SK-N-SH (cell line): ENCODE measurements around the gene TRIM15. TPM values are rescaled to one million over a fixed set of nuclear protein-coding genes. Genes with fewer than 3 reads are reported as not detected.

Source experiments
- CTCF ChIA-PET: fragments of 300-600, 350-600 bp; formaldehyde crosslinking; extraction: SDS; loops from one replicate; lab custom pipeline; 2021; lab: Yijun Ruan, JAX
- POLR2A ChIA-PET: fragments of 350-600 bp; sonication (Branson Sonifier 250); formaldehyde crosslinking; extraction: SDS; loops from one replicate; lab custom pipeline; 2020; ENCODE audit warnings: antibody characterized with exemption, inconsistent platforms; lab: Yijun Ruan, JAX
- DNase-seq: peaks from one replicate; pipeline ENCODE4 v3.0.0; 2012
- H2AFZ ChIP-seq: fragments of 200-600 bp; sonication (generic); 2 replicates; pipeline ENCODE4 v1.8.1; 2016; ENCODE audit warnings: antibody characterized with exemption, mild to moderate bottlenecking, low read depth
- H3F3A ChIP-seq: fragments of 200-600 bp; sonication (generic); replicated peaks from 2 replicates; pipeline ENCODE3; 2016; ENCODE audit warnings: antibody characterized with exemption, mild to moderate bottlenecking; ENCODE audit not compliant: insufficient read depth
- H3K27ac ChIP-seq, 2 experiments: fragments of 200-500 bp in 1 of 2; fragments of 200-600 bp in 1 of 2; sonication (Bioruptor generic) in 1 of 2; sonication (generic), shearing (Covaris generic) in 1 of 2; 2 replicates each; pipeline versions ENCODE4 v1.5.1 to v1.6.1; 2014 to 2016; ENCODE audit warnings: low read depth in 2 of 2, inconsistent platforms in 1 of 2, low read length in 1 of 2, mild to moderate bottlenecking in 1 of 2, mixed read lengths in 1 of 2
- H3K27me3 ChIP-seq: fragments of 200-600 bp; sonication (generic), shearing (Covaris generic); 2 replicates; pipeline ENCODE4 v1.6.1; 2016; ENCODE audit warnings: mixed run types; ENCODE audit not compliant: insufficient read depth
- H3K36me3 ChIP-seq, 2 experiments: fragments of 200-500 bp in 1 of 2; fragments of 200-600 bp in 1 of 2; sonication (Bioruptor generic) in 1 of 2; sonication (generic) in 1 of 2; replicated peaks in 1 of 2; 2 replicates each; pipeline versions ENCODE3 to v1.5.1; 2014 to 2016; ENCODE audit warnings: low read length in 1 of 2, mild to moderate bottlenecking in 1 of 2; ENCODE audit not compliant: insufficient read depth in 2 of 2, control insufficient read depth in 1 of 2
- H3K4me1 ChIP-seq, 2 experiments: fragments of 200-500 bp in 1 of 2; fragments of 200-600 bp in 1 of 2; sonication (Bioruptor generic) in 1 of 2; sonication (generic), shearing (Covaris generic) in 1 of 2; 2 replicates each; pipeline versions ENCODE4 v1.5.1 to v1.6.1; 2014 to 2016; ENCODE audit warnings: low read depth in 1 of 2, low read length in 1 of 2, mixed run types in 1 of 2; ENCODE audit not compliant: insufficient read depth in 2 of 2, control insufficient read depth in 1 of 2
- H3K4me2 ChIP-seq: fragments of 200-600 bp; sonication (generic), shearing (Covaris generic); 2 replicates; pipeline ENCODE4 v1.6.1; 2017; ENCODE audit warnings: mixed run types
- H3K4me3 ChIP-seq, 2 experiments: fragments of 200-500 bp in 1 of 2; fragments of 200-600 bp in 1 of 2; sonication (Bioruptor generic) in 1 of 2; sonication (generic), shearing (Covaris generic) in 1 of 2; 2 replicates each; pipeline versions ENCODE4 v1.5.1 to v1.8.1; 2014 to 2016; ENCODE audit warnings: low read depth in 2 of 2, inconsistent platforms in 1 of 2, low read length in 1 of 2, mild to moderate bottlenecking in 1 of 2, mixed read lengths in 1 of 2, moderate library complexity in 1 of 2
- H3K79me2 ChIP-seq: fragments of 200-600 bp; sonication (generic); 2 replicates; pipeline ENCODE4 v1.8.1; 2017; ENCODE audit warnings: mild to moderate bottlenecking; ENCODE audit not compliant: insufficient read depth
- H3K9ac ChIP-seq: fragments of 200-600 bp; sonication (generic); 2 replicates; pipeline ENCODE4 v1.6.1; 2017; ENCODE audit warnings: mixed run types
- H3K9me2 ChIP-seq: fragments of 200-600 bp; sonication (generic); 2 replicates; pipeline ENCODE4 v1.6.1; 2017; ENCODE audit warnings: mixed run types
- H3K9me3 ChIP-seq: fragments of 200-600 bp; sonication (generic); 2 replicates; pipeline ENCODE4 v1.6.1; 2017; ENCODE audit warnings: mixed run types, mild to moderate bottlenecking, moderate library complexity
- H4K20me1 ChIP-seq: fragments of 200-600 bp; sonication (generic); 2 replicates; pipeline ENCODE4 v1.6.1; 2017; ENCODE audit warnings: mild to moderate bottlenecking, mixed run types; ENCODE audit not compliant: insufficient read depth
- CHD2 ChIP-seq: fragments of 150-350 bp; IDR thresholded peaks from 2 replicates; pipeline ENCODE4 v1.6.1; 2018; ENCODE audit warnings: low read length; ENCODE audit not compliant: partially characterized antibody
- ELF1 ChIP-seq: IDR thresholded peaks from 2 replicates; pipeline ENCODE4 v1.4.0; 2012
- EP300 ChIP-seq, 2 experiments: IDR thresholded peaks; 2 replicates each; pipeline versions ENCODE4 v1.4.0 to v1.6.1; 2012; ENCODE audit warnings: borderline replicate concordance in 1 of 2, low read depth in 1 of 2, low read length in 1 of 2
- EZH2phosphoT487 ChIP-seq: fragments of 200-600 bp; sonication (generic); IDR thresholded peaks from 2 replicates; pipeline ENCODE4 v1.6.1; 2017; ENCODE audit warnings: low read depth, mixed run types, mild to moderate bottlenecking, antibody characterized with exemption, moderate library complexity, borderline replicate concordance
- FOXJ3 ChIP-seq: sonication (generic); formaldehyde crosslinking; IDR thresholded peaks from 2 replicates; pipeline ENCODE4 v1.5.1; 2020; ENCODE audit warnings: mild to moderate bottlenecking, missing genetic modification reagents
- FOXM1 ChIP-seq: IDR thresholded peaks from 2 replicates; pipeline ENCODE4 v1.4.0; 2012; ENCODE audit warnings: low read depth, mild to moderate bottlenecking
- GATA2 ChIP-seq: sonication (generic); formaldehyde crosslinking; IDR thresholded peaks from 2 replicates; pipeline ENCODE4 v1.5.0; 2020; ENCODE audit warnings: mild to moderate bottlenecking, missing genetic modification reagents
- JUND ChIP-seq: IDR thresholded peaks from 2 replicates; pipeline ENCODE4 v1.4.0; 2012
- MEF2A ChIP-seq: IDR thresholded peaks from 2 replicates; pipeline ENCODE4 v1.4.0; 2012; ENCODE audit warnings: low read depth, borderline replicate concordance
- MXI1 ChIP-seq: IDR thresholded peaks from 2 replicates; pipeline ENCODE4 v1.6.1; 2012; ENCODE audit warnings: mild to moderate bottlenecking, low read depth, low read length, improper control_type of control experiment
- NFIC ChIP-seq: IDR thresholded peaks from 2 replicates; pipeline ENCODE4 v1.4.0; 2012; ENCODE audit warnings: borderline replicate concordance
- POLR2AphosphoS5 ChIP-seq: IDR thresholded peaks from 2 replicates; pipeline ENCODE4 v1.6.1; 2012; ENCODE audit warnings: low read depth, low read length
- RAD21 ChIP-seq: IDR thresholded peaks from 2 replicates; pipeline ENCODE4 v1.6.1; 2012; ENCODE audit warnings: mild to moderate bottlenecking, low read length
- RCOR1 ChIP-seq: fragments of 150-350 bp; IDR thresholded peaks from 2 replicates; pipeline ENCODE4 v1.6.1; 2017; ENCODE audit warnings: antibody characterized with exemption, low read length
- RFX5 ChIP-seq: IDR thresholded peaks from 2 replicates; pipeline ENCODE4 v1.6.1; 2012; ENCODE audit warnings: mild to moderate bottlenecking, improper control_type of control experiment, low read length
- SIN3A ChIP-seq: IDR thresholded peaks from 2 replicates; pipeline ENCODE4 v1.6.1; 2012; ENCODE audit warnings: low read depth, mild to moderate bottlenecking, low read length, moderate library complexity, borderline replicate concordance
- SMC3 ChIP-seq: IDR thresholded peaks from 2 replicates; pipeline ENCODE4 v1.6.1; 2012; ENCODE audit warnings: low read depth, low read length, improper control_type of control experiment
- TAF1 ChIP-seq: IDR thresholded peaks from 2 replicates; pipeline ENCODE4 v1.6.1; 2012; ENCODE audit warnings: low read depth, mild to moderate bottlenecking, low read length, moderate library complexity, borderline replicate concordance
- TCF12 ChIP-seq: IDR thresholded peaks from 2 replicates; pipeline ENCODE4 v1.4.0; 2012
- TEAD4 ChIP-seq: IDR thresholded peaks from 2 replicates; pipeline ENCODE4 v1.4.0; 2012; ENCODE audit warnings: mild to moderate bottlenecking, borderline replicate concordance; ENCODE audit not compliant: insufficient read depth
- WGBS: methylation state at CpG from one replicate; pipeline ENCODE4 v1.1.6; 2017; ENCODE audit warnings: low lambda C conversion rate; 5-methylcytosine and 5-hydroxymethylcytosine counted together
- polyA plus RNA-seq, 3 experiments: library from polyadenylated mRNA; depleted of rRNA; stranded (reverse); fragments of >200 nt; gene quantifications; 2 replicates each; pipeline ENCODE4 v1.2.3, GENCODE V29; 2012
- TF ChIP-seq, protein P1 (sequence below): IDR thresholded peaks from 2 replicates; pipeline ENCODE4 v1.4.0; 2012; ENCODE audit warnings: low read depth, borderline replicate concordance
- TF ChIP-seq, protein P2 (sequence below): fragments of 150-350 bp; IDR thresholded peaks from 2 replicates; pipeline ENCODE4 v1.6.1; 2017; ENCODE audit warnings: antibody characterized with exemption, low read length, low read depth, borderline replicate concordance
- TF ChIP-seq, protein P3 (sequence below): IDR thresholded peaks from 2 replicates; pipeline ENCODE4 v1.6.1; 2012; ENCODE audit warnings: mild to moderate bottlenecking, low read depth, low read length, moderate library complexity
- TF ChIP-seq, protein P4 (sequence below): fragments of 150-350 bp; IDR thresholded peaks from 2 replicates; pipeline ENCODE4 v1.6.1; 2016; ENCODE audit warnings: mild to moderate bottlenecking, low read depth, low read length
- TF ChIP-seq, protein P5 (sequence below): IDR thresholded peaks from 2 replicates; pipeline ENCODE4 v1.4.0; 2012; ENCODE audit warnings: low read depth, borderline replicate concordance

TRIM15 gene
- polyA plus RNA-seq, 1 of the 3 experiments (the other 2 are of a cell fraction), result not detected

DNA sequence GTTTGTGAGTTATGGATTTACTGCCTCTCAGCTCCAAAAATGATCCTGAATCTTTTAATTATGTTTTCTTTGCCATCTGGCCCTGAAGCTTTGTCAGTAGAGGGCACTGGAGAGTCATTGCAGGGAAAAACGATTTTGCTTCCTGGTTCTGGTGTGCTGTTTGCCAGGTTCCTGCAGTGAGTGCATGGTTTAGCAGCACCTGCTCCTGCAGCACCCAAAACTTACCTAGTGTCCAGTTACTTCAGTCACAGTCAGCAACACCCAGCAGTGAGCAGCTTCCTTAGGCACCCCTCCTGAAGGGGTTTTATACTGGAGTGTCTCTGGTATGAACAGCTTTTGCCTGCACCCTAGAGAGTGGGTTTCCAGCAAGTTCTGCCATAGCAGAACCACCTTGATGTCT, 55.9 kb downstream of the TRIM15 start:
- 0% methylated on average over 1 of the region's 1 CpG for WGBS
- Histone ChIP-seq H3K36me3 (no peaks in the 10 kb centered on the region), H3K4me2 (no peak overlapping the region), H3K4me1 (peaks cover 0 to 6% of the 10 kb centered on the region in 2 experiments; a peak in 1 of 4 replicates), H3K27me3 (no peaks in the 10 kb centered on the region), H2AFZ (peak overlapping the region; percentile 38; the same call in 1 of the 2 replicates), H3F3A (no peaks in the 10 kb centered on the region), H3K79me2 (no peaks in the 10 kb centered on the region), H3K9ac (no peak overlapping the region), H3K4me3 (peak overlapping the region in 1 of 2 experiments; percentile 35; a peak in 1 of 4 replicates), H3K9me2 (no peaks in the 10 kb centered on the region), H3K9me3 (no peaks in the 10 kb centered on the region; the same call in 1 of the 2 replicates), H3K27ac (no peak overlapping the region), H4K20me1 (no peaks in the 10 kb centered on the region)
- ChIA-PET CTCF (interaction anchor here (0.6 to 3.0 kb wide), 44 partner anchors 9 to 264 kb away, joined by 3 to 28 read pairs (median 4); partner anchors contain the start of gene TRIM39), POLR2A (interaction anchor here (3.2 kb wide), 1 partner anchor 107 kb away, joined by 9 read pairs; the partner anchor contains the start of gene TRIM39)
- DNase-seq, result peak; percentile 72
- TF ChIP-seq RFX5 (peak; percentile 75), RAD21 (peak; percentile 84), FOXM1 (no peak), TAF1 (no peak), POLR2AphosphoS5 (no peak), SIN3A (no peak), EP300 (IDR thresholded peaks at IDR 0.05; ENCODE audit: borderline replicate concordance in 1 of 2, low read depth in 1 of 2, low read length in 1 of 2) (no peak), TEAD4 (no peak), GATA2 (CRISPR knock-in tag) (no peak), CHD2 (peak; percentile 36), FOXJ3 (no peak), SMC3 (peak; percentile 70), TCF12 (no peak; the same call in 1 of the 2 replicates), NFIC (no peak), JUND (no peak), ELF1 (peak; percentile 81), RCOR1 (peak; percentile 15; the same call in 1 of the 2 replicates), MXI1 (no peak), EZH2phosphoT487 (no peak), MEF2A (no peak)
- TF ChIP-seq, protein P1, sequence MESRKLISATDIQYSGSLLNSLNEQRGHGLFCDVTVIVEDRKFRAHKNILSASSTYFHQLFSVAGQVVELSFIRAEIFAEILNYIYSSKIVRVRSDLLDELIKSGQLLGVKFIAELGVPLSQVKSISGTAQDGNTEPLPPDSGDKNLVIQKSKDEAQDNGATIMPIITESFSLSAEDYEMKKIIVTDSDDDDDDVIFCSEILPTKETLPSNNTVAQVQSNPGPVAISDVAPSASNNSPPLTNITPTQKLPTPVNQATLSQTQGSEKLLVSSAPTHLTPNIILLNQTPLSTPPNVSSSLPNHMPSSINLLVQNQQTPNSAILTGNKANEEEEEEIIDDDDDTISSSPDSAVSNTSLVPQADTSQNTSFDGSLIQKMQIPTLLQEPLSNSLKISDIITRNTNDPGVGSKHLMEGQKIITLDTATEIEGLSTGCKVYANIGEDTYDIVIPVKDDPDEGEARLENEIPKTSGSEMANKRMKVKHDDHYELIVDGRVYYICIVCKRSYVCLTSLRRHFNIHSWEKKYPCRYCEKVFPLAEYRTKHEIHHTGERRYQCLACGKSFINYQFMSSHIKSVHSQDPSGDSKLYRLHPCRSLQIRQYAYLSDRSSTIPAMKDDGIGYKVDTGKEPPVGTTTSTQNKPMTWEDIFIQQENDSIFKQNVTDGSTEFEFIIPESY, result no peak
- TF ChIP-seq, protein P2, sequence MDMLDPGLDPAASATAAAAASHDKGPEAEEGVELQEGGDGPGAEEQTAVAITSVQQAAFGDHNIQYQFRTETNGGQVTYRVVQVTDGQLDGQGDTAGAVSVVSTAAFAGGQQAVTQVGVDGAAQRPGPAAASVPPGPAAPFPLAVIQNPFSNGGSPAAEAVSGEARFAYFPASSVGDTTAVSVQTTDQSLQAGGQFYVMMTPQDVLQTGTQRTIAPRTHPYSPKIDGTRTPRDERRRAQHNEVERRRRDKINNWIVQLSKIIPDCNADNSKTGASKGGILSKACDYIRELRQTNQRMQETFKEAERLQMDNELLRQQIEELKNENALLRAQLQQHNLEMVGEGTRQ, result no peak
- TF ChIP-seq, protein P3, sequence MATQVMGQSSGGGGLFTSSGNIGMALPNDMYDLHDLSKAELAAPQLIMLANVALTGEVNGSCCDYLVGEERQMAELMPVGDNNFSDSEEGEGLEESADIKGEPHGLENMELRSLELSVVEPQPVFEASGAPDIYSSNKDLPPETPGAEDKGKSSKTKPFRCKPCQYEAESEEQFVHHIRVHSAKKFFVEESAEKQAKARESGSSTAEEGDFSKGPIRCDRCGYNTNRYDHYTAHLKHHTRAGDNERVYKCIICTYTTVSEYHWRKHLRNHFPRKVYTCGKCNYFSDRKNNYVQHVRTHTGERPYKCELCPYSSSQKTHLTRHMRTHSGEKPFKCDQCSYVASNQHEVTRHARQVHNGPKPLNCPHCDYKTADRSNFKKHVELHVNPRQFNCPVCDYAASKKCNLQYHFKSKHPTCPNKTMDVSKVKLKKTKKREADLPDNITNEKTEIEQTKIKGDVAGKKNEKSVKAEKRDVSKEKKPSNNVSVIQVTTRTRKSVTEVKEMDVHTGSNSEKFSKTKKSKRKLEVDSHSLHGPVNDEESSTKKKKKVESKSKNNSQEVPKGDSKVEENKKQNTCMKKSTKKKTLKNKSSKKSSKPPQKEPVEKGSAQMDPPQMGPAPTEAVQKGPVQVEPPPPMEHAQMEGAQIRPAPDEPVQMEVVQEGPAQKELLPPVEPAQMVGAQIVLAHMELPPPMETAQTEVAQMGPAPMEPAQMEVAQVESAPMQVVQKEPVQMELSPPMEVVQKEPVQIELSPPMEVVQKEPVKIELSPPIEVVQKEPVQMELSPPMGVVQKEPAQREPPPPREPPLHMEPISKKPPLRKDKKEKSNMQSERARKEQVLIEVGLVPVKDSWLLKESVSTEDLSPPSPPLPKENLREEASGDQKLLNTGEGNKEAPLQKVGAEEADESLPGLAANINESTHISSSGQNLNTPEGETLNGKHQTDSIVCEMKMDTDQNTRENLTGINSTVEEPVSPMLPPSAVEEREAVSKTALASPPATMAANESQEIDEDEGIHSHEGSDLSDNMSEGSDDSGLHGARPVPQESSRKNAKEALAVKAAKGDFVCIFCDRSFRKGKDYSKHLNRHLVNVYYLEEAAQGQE, result no peak
- TF ChIP-seq, protein P4, sequence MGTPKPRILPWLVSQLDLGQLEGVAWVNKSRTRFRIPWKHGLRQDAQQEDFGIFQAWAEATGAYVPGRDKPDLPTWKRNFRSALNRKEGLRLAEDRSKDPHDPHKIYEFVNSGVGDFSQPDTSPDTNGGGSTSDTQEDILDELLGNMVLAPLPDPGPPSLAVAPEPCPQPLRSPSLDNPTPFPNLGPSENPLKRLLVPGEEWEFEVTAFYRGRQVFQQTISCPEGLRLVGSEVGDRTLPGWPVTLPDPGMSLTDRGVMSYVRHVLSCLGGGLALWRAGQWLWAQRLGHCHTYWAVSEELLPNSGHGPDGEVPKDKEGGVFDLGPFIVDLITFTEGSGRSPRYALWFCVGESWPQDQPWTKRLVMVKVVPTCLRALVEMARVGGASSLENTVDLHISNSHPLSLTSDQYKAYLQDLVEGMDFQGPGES, result no peak
- TF ChIP-seq, protein P5, sequence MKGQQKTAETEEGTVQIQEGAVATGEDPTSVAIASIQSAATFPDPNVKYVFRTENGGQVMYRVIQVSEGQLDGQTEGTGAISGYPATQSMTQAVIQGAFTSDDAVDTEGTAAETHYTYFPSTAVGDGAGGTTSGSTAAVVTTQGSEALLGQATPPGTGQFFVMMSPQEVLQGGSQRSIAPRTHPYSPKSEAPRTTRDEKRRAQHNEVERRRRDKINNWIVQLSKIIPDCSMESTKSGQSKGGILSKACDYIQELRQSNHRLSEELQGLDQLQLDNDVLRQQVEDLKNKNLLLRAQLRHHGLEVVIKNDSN, result no peak
